GM20000 (cell line): ENCODE measurements around the gene MYCL.

Experiments
- DNase-seq: peaks from one replicate; pipeline ENCODE4 v3.0.0; 2012; ENCODE audit warnings: low spot score
- TF ChIP-seq, protein P1 (sequence below): IDR thresholded peaks from 2 replicates; pipeline ENCODE4 v1.5.1; 2012; ENCODE audit warnings: mild to moderate bottlenecking, control low read depth; ENCODE audit errors: extremely low read depth, missing control alignments

MYCL gene

GRCh38 chr1:39865762-39866161 lies 36.0 kb downstream of the MYCL start:
- DNase-seq: no peak
- TF ChIP-seq, protein P1, sequence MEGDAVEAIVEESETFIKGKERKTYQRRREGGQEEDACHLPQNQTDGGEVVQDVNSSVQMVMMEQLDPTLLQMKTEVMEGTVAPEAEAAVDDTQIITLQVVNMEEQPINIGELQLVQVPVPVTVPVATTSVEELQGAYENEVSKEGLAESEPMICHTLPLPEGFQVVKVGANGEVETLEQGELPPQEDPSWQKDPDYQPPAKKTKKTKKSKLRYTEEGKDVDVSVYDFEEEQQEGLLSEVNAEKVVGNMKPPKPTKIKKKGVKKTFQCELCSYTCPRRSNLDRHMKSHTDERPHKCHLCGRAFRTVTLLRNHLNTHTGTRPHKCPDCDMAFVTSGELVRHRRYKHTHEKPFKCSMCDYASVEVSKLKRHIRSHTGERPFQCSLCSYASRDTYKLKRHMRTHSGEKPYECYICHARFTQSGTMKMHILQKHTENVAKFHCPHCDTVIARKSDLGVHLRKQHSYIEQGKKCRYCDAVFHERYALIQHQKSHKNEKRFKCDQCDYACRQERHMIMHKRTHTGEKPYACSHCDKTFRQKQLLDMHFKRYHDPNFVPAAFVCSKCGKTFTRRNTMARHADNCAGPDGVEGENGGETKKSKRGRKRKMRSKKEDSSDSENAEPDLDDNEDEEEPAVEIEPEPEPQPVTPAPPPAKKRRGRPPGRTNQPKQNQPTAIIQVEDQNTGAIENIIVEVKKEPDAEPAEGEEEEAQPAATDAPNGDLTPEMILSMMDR: no peak

DNA sequence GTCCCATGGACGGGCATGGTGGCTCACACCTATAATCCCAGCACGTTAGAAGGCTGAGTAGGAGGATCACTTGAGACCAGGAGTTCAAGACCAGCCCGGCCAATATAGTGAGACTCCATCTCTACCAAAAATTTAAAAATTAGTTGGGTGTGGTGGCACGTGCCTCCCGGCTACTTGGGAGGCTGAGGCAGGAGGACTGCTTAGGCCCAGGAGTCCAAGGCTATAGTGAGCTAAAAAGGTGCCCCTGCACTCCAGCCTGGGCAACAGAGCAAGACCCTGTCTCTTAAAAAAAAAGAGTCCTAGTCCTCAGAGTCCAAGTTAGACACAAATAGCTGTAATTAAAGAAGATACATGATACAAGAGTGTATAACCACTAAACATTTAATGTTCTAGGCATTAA lies 38.5 kb downstream of the MYCL start:
- DNase-seq: no peak
- TF ChIP-seq, protein P1: no peak

DNA sequence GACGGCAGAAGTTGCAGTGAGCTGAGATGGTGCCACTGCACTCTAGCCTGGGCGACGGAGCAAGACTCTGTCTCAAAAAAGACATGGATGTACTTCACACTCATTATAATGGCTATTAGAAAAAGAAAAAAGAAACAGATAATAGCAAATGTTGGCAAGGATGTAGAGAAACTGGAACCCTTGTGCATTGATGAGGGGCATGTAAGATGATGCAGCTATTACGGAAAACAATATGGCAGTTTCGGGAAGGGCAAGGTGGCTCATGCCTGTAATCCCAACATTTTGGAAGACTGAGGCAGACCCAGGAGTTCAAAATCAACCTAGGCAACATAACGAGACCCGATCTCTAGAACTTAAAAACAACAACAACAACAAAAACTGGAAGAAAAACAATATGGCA lies 40.7 kb downstream of the MYCL start:
- no peak for DNase-seq
- TF ChIP-seq, protein P1: no peak

GRCh38 chr1:39859859-39860812 lies 41.6 kb downstream of the MYCL start:
- DNase-seq: no peak
- TF ChIP-seq, protein P1: no peak

DNA sequence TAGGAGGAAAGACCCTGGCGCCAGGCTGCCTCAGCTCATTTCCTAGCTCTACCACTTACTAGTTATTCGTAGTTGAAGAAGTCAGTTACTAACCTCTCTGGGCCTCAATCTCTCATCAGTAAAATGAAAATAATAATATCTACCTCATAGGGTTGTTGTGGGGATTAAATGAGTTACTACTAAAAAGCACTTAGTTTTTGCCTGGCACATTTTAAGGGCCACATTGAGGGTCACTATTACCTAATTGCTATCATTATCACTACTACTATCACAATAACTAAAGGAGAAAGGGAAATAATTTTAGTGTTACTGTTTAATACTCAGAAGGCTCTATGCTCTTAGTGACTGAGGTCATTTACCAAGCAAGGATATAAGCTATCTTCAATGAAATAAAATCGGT lies 43.4 kb downstream of the MYCL start:
- TF ChIP-seq, protein P1: no peak

GRCh38 chr1:39857126-39857878 lies 44.4 kb downstream of the MYCL start:
- DNase-seq: no peak
- TF ChIP-seq, protein P1: no peak

More for the DNA sequence above, 43.4 kb downstream of the MYCL start:
- no peak for DNase-seq

- TF ChIP-seq, protein P1: no peak
Measured at GRCh38 chr1:39854738-39855137, 47.0 kb downstream of the MYCL start.

More at GRCh38 chr1:39854738-39855137, 47.0 kb downstream of the MYCL start:
- no peak for DNase-seq
